ENCODE data around the gene BLID.

GRCh38 chr11:122097419-122098001 is 18.5 kb downstream of the BLID start:
- TF ChIP-seq CTCF (conservative IDR thresholded peaks at IDR 0.05) = no peak
- TF ChIP-seq EZH2 (IDR thresholded peaks at IDR 0.05; ENCODE audit: low read depth) = no peak

Measured in PC-9 (cell line).